NCI-H82 treated with DMSO at 0.1 percent for 48 hours (cell line): ENCODE measurements around the gene CNKSR1.

ENCODE experiments used
- DNase-seq: peaks from one replicate; lab custom pipeline; 2025; ENCODE audit not compliant: unreplicated experiment; lab: John Stamatoyannopoulos, UW

The CNKSR1 gene

GRCh38 chr1:26184086-26184485 is 6.8 kb downstream of the CNKSR1 start:
- DNase-seq: no peak

GRCh38 chr1:26184883-26185282 is 7.6 kb downstream of the CNKSR1 start:
- DNase-seq: no peak

- no peak for DNase-seq
These were observed 10.6 kb downstream of the CNKSR1 start for GRCh38 chr1:26187882-26188281.

GRCh38 chr1:26188477-26188876 is 11.2 kb downstream of the CNKSR1 start:
- no peak for DNase-seq

GRCh38 chr1:26189331-26189730 is 12.0 kb downstream of the CNKSR1 start:
- DNase-seq: no peak

GRCh38 chr1:26189751-26190275 is 12.5 kb downstream of the CNKSR1 start:
- no peak for DNase-seq

- DNase-seq: no peak
These were observed 13.2 kb downstream of the CNKSR1 start, which contains the start of gene CATSPER4 for GRCh38 chr1:26190373-26190987. TSS of gene CATSPER4 (plus strand) at chr1:26190602. CDS start at chr1:26190628, 26 bp downstream.

- DNase-seq: no peak
These were observed 14.4 kb downstream of the CNKSR1 start for GRCh38 chr1:26191739-26192138.

GRCh38 chr1:26195805-26196204 is 18.5 kb downstream of the CNKSR1 start:
- DNase-seq: no peak

- no peak for DNase-seq
These were observed 20.0 kb downstream of the CNKSR1 start for GRCh38 chr1:26197301-26197700.

GRCh38 chr1:26197813-26198212 is 20.5 kb downstream of the CNKSR1 start:
- no peak for DNase-seq

GRCh38 chr1:26200413-26200812 is 23.1 kb downstream of the CNKSR1 start:
- no peak for DNase-seq

- DNase-seq: no peak
These were observed 26.5 kb downstream of the CNKSR1 start for GRCh38 chr1:26203642-26204318.

- DNase-seq: peak; percentile 8
These were observed 33.0 kb downstream of the CNKSR1 start for GRCh38 chr1:26210147-26210870.

GRCh38 chr1:26212726-26213125 is 35.4 kb downstream of the CNKSR1 start:
- DNase-seq: no peak

- DNase-seq: no peak
These were observed 36.1 kb downstream of the CNKSR1 start for GRCh38 chr1:26213335-26213905.

- no peak for DNase-seq
These were observed 38.0 kb downstream of the CNKSR1 start for GRCh38 chr1:26215246-26215645.

- DNase-seq: no peak
These were observed 41.7 kb downstream of the CNKSR1 start for GRCh38 chr1:26218906-26219494.

GRCh38 chr1:26220199-26220912 is 43.1 kb downstream of the CNKSR1 start:
- DNase-seq: no peak

- DNase-seq: no peak
These were observed 43.8 kb downstream of the CNKSR1 start for GRCh38 chr1:26221094-26221493.
